Glutamatergic neuron (in vitro differentiated cells): ENCODE results near the gene CLK2. TPM values are rescaled to one million over a fixed set of nuclear protein-coding genes. Genes with fewer than 3 reads are reported as not detected.
"Not testable (repeated sequence)": the region's sequence is repeated elsewhere in the genome, so short reads cannot be mapped to it uniquely, and the experiment has no call there.

ENCODE experiments used
- DNase-seq: peaks from one replicate; pipeline ENCODE4 v3.0.0; 2022
- H3K27ac Mint-ChIP-seq: one replicate; pipeline ENCODE4 v1.8.0; 2020; ENCODE audit warnings: mild to moderate bottlenecking, mixed read lengths, inconsistent platforms; ENCODE audit not compliant: unreplicated experiment
- H3K27me3 Mint-ChIP-seq: one replicate; pipeline ENCODE4 v1.8.0; 2020; ENCODE audit warnings: mild to moderate bottlenecking, moderate library complexity, mixed read lengths, inconsistent platforms; ENCODE audit not compliant: unreplicated experiment
- H3K36me3 Mint-ChIP-seq: one replicate; pipeline ENCODE4 v1.8.0; 2020; ENCODE audit warnings: mild to moderate bottlenecking, mixed read lengths, inconsistent platforms; ENCODE audit not compliant: unreplicated experiment
- H3K4me1 Mint-ChIP-seq: one replicate; pipeline ENCODE4 v1.8.0; 2020; ENCODE audit warnings: mild to moderate bottlenecking, low read depth, mixed read lengths, inconsistent platforms; ENCODE audit not compliant: unreplicated experiment
- H3K4me3 Mint-ChIP-seq: one replicate; pipeline ENCODE4 v1.8.0; 2020; ENCODE audit warnings: mild to moderate bottlenecking, mixed read lengths, inconsistent platforms; ENCODE audit not compliant: unreplicated experiment
- H3K9me3 Mint-ChIP-seq: one replicate; pipeline ENCODE4 v1.8.0; 2020; ENCODE audit warnings: mild to moderate bottlenecking, moderate library complexity, mixed read lengths, inconsistent platforms; ENCODE audit not compliant: unreplicated experiment
- CTCF ChIP-seq: fragments of 200-600 bp; sonication (generic); IDR thresholded peaks from one replicate; pipeline ENCODE4 v1.5.0; 2021; ENCODE audit not compliant: partially characterized antibody, unreplicated experiment
- total RNA-seq: library from RNA; stranded (reverse); fragmentation: NEBNext Ultra II Directional; extraction: Animal tissue kit (Norgen Biotek cat#: 25700); gene quantifications from one replicate; pipeline ENCODE4 v1.2.1, GENCODE V29; 2021; ENCODE audit not compliant: unreplicated experiment

The CLK2 gene
- total RNA-seq, 1 donor from 2014 or later = 74.8 TPM

GRCh38 chr1:155242805-155243358 lies 30.4 kb downstream of the CLK2 start:
- Mint-ChIP-seq H3K27ac (peak overlapping the region; percentile 87), H3K36me3 (peaks cover 7% of the 10 kb centered on the region), H3K27me3 (peaks cover 13% of the 10 kb centered on the region), H3K4me3 (peak overlapping the region; percentile 84), H3K4me1 (peaks cover 14% of the 10 kb centered on the region), H3K9me3 (peaks cover 15% of the 10 kb centered on the region)
- no peak for TF ChIP-seq CTCF
- DNase-seq = no peak

- Mint-ChIP-seq H3K27ac (peak overlapping the region; percentile 81), H3K4me1 (peaks cover 14% of the 10 kb centered on the region), H3K36me3 (peaks cover 7% of the 10 kb centered on the region), H3K4me3 (peak overlapping the region; percentile 86), H3K9me3 (peaks cover 11% of the 10 kb centered on the region), H3K27me3 (peaks cover 13% of the 10 kb centered on the region)
- DNase-seq = no peak
- no peak for TF ChIP-seq CTCF
These were observed 31.5 kb downstream of the CLK2 start for GRCh38 chr1:155241841-155242264.

- H3K9me3 Mint-ChIP-seq = peaks cover 11% of the 10 kb centered on the region
- H3K36me3 Mint-ChIP-seq = peaks cover 3% of the 10 kb centered on the region
- DNase-seq = peak; percentile 59
- no peak for TF ChIP-seq CTCF
- peaks cover 14% of the 10 kb centered on the region for H3K4me1 Mint-ChIP-seq
- peaks cover 11% of the 10 kb centered on the region for H3K27me3 Mint-ChIP-seq
- H3K4me3 Mint-ChIP-seq = peak overlapping the region; percentile 86
- H3K27ac Mint-ChIP-seq = peak overlapping the region; percentile 81
These were observed 32.1 kb downstream of the CLK2 start for GRCh38 chr1:155241069-155241679.

GRCh38 chr1:155236451-155236850 lies 36.9 kb downstream of the CLK2 start:
- no peak for DNase-seq
- no peak for TF ChIP-seq CTCF
- H3K27ac Mint-ChIP-seq = no peak overlapping the region
- H3K4me3 Mint-ChIP-seq = no peak overlapping the region
- no peaks in the 10 kb centered on the region for H3K9me3 Mint-ChIP-seq
- H3K36me3 Mint-ChIP-seq = no peaks in the 10 kb centered on the region
- H3K4me1 Mint-ChIP-seq = peaks cover 4% of the 10 kb centered on the region
- H3K27me3 Mint-ChIP-seq = no peaks in the 10 kb centered on the region

- H3K27ac Mint-ChIP-seq, H3K9me3 Mint-ChIP-seq, DNase-seq, H3K27me3 Mint-ChIP-seq, H3K4me1 Mint-ChIP-seq, H3K36me3 Mint-ChIP-seq, H3K4me3 Mint-ChIP-seq: not testable (repeated sequence)
These were observed 37.9 kb downstream of the CLK2 start for GRCh38 chr1:155235375-155235774.

- peaks cover 12% of the 10 kb centered on the region for H3K27me3 Mint-ChIP-seq
- not testable (repeated sequence) for H3K4me3 Mint-ChIP-seq, H3K27ac Mint-ChIP-seq, H3K36me3 Mint-ChIP-seq, DNase-seq, H3K9me3 Mint-ChIP-seq, H3K4me1 Mint-ChIP-seq
These were observed 39.8 kb downstream of the CLK2 start for GRCh38 chr1:155233502-155233901.

- not testable (repeated sequence) for H3K4me1 Mint-ChIP-seq, H3K9me3 Mint-ChIP-seq, DNase-seq, H3K36me3 Mint-ChIP-seq, H3K4me3 Mint-ChIP-seq
- Mint-ChIP-seq H3K27me3 (peaks cover 13% of the 10 kb centered on the region), H3K27ac (peak overlapping the region; percentile 8)
These were observed 41.0 kb downstream of the CLK2 start for GRCh38 chr1:155232001-155232978.

GRCh38 chr1:155231302-155231701 lies 42.0 kb downstream of the CLK2 start:
- Mint-ChIP-seq H3K4me3 (peak overlapping the region; percentile 42), H3K9me3 (peaks cover 15% of the 10 kb centered on the region), H3K27me3 (peaks cover 13% of the 10 kb centered on the region)
- not testable (repeated sequence) for H3K36me3 Mint-ChIP-seq, H3K4me1 Mint-ChIP-seq, DNase-seq, H3K27ac Mint-ChIP-seq
